Endometrial microvascular endothelial cells (primary cell): ENCODE measurements around the gene PARP9. TPM values are rescaled to one million over a fixed set of nuclear protein-coding genes. Genes with fewer than 3 reads are reported as not detected.
"Not testable (repeated sequence)": the region's sequence is repeated elsewhere in the genome, so short reads cannot be mapped to it uniquely, and the experiment has no call there.

ENCODE experiments used
- in situ Hi-C: cut with HindIII; loops from 2 replicates; pipeline ENCODE4 v1.10.0; 2017; ENCODE audit warnings: low sequenced_read_pairs, low pct_unique_long_range_greater_than_20kb; ENCODE audit errors: inconsistent ontology term
- total RNA-seq: library from RNA; depleted of rRNA; stranded (reverse); fragments of >200 nt; gene quantifications from one replicate; pipeline ENCODE4 v1.2.3, GENCODE V29; 2015; ENCODE audit errors: inconsistent ontology term

PARP9 gene
- total RNA-seq, 1 donor from 2014 or later, result 36.3 TPM

GRCh38 chr3:122502941-122503340, 61.2 kb downstream of the PARP9 start:
- in situ Hi-C loops, result no loop called here

- in situ Hi-C loops, result no loop called here
Measured at GRCh38 chr3:122502139-122502538, 62.0 kb downstream of the PARP9 start.

GRCh38 chr3:122500964-122501363, 63.1 kb downstream of the PARP9 start:
- in situ Hi-C loops, result not testable (repeated sequence)

GRCh38 chr3:122498152-122498551, 65.9 kb downstream of the PARP9 start:
- in situ Hi-C loops, result no loop called here

GRCh38 chr3:122497425-122497824, 66.7 kb downstream of the PARP9 start:
- in situ Hi-C loops, result no loop called here

- in situ Hi-C loops, result no loop called here
Measured at GRCh38 chr3:122496508-122496907, 67.6 kb downstream of the PARP9 start.

- in situ Hi-C loops, result no loop called here
Measured at GRCh38 chr3:122493296-122493695, 70.8 kb downstream of the PARP9 start.

- in situ Hi-C loops, result no loop called here
Measured at GRCh38 chr3:122488262-122488973, 75.7 kb downstream of the PARP9 start.

GRCh38 chr3:122484985-122485384, 79.1 kb downstream of the PARP9 start:
- in situ Hi-C loops, result no loop called here

- in situ Hi-C loops, result no loop called here
Measured at GRCh38 chr3:122481390-122481789, 82.7 kb downstream of the PARP9 start.

Other genes with a start within 250 kb of the PARP9 start
- not detected for gene CSTA, start 239.1 kb downstream of the PARP9 start, total RNA-seq
- 19.1 TPM for gene MIX23, start 181.1 kb downstream of the PARP9 start, total RNA-seq
- 21.2 TPM for gene FAM162A, start 180.1 kb downstream of the PARP9 start, total RNA-seq
- gene WDR5B, start 148.2 kb downstream of the PARP9 start, total RNA-seq, result 5.9 TPM
- gene KPNA1, start 49.4 kb downstream of the PARP9 start, total RNA-seq, result 53.6 TPM
- gene DTX3L, start within 50 bp of the PARP9 start, total RNA-seq, result 35.1 TPM
- 1.9 TPM for gene PARP15, start 13.3 kb upstream of the PARP9 start, total RNA-seq
- gene PARP14, start 116.5 kb upstream of the PARP9 start, total RNA-seq, result 63.3 TPM
- gene HSPBAP1, start 229.5 kb upstream of the PARP9 start, total RNA-seq, result 8.4 TPM
- gene SLC49A4, start 230.8 kb upstream of the PARP9 start, total RNA-seq, result 12.0 TPM